GM23338 (cell line): Measurements from ENCODE around the gene ASRGL1.

Source experiments
- CTCF ChIP-seq, 2 experiments: fragments of 200-600 bp in 1 of 2; sonication (generic) in 1 of 2; conservative IDR thresholded peaks; 2 replicates each; pipeline versions ENCODE4 v1.5.1 to v1.6.1; 2016 to 2017; ENCODE audit warnings: antibody characterized with exemption in 2 of 2, low read depth in 2 of 2, mild to moderate bottlenecking in 2 of 2, moderate library complexity in 1 of 2
- EZH2 ChIP-seq: fragments of 200-600 bp; sonication (generic); IDR thresholded peaks from one replicate; pipeline ENCODE4 v1.8.0; 2017; ENCODE audit warnings: antibody characterized with exemption, mild to moderate bottlenecking, low read depth; ENCODE audit not compliant: unreplicated experiment
- POLR2AphosphoS5 ChIP-seq: IDR thresholded peaks from 2 replicates; pipeline ENCODE4 v1.6.1; 2016; ENCODE audit warnings: antibody characterized with exemption, low read depth

- TF ChIP-seq CTCF (conservative IDR thresholded peaks at IDR 0.05; ENCODE audit: low read depth in 2 of 2) (no peak), EZH2 (no peak), POLR2AphosphoS5 (no peak)
These were observed 101.4 kb downstream of the ASRGL1 start for GRCh38 chr11:62438641-62439040.
